HG02571 (cell line): Measurements from ENCODE around the gene DLST.

Experiments used
- ATAC-seq: cut with Tn5 transposase; IDR thresholded peaks from one replicate; pipeline ENCODE4 v1.9.1; 2021; ENCODE audit warnings: mild to moderate bottlenecking, moderate library complexity; ENCODE audit not compliant: unreplicated experiment

Gene DLST

GRCh38 chr14:74859757-74860552 lies 21.8 kb upstream of the DLST start:
- no peak for ATAC-seq

GRCh38 chr14:74860899-74861733 lies 20.6 kb upstream of the DLST start:
- ATAC-seq, result no peak

- no peak for ATAC-seq
These were observed 20.0 kb upstream of the DLST start for GRCh38 chr14:74861734-74862090.

GRCh38 chr14:74863274-74863673 lies 18.4 kb upstream of the DLST start:
- no peak for ATAC-seq

- no peak for ATAC-seq
These were observed 17.5 kb upstream of the DLST start for GRCh38 chr14:74864198-74864597.

GRCh38 chr14:74865156-74865555 lies 16.6 kb upstream of the DLST start:
- no peak for ATAC-seq

- no peak for ATAC-seq
These were observed 14.9 kb upstream of the DLST start for GRCh38 chr14:74866708-74867389.

- ATAC-seq, result no peak
These were observed 14.0 kb upstream of the DLST start for GRCh38 chr14:74867673-74868072.

GRCh38 chr14:74868739-74869138 lies 13.0 kb upstream of the DLST start:
- ATAC-seq, result no peak

GRCh38 chr14:74871819-74872218 lies 9.9 kb upstream of the DLST start:
- ATAC-seq, result no peak

- ATAC-seq, result no peak
These were observed 6.5 kb upstream of the DLST start for GRCh38 chr14:74875204-74875603.

- ATAC-seq, result no peak
These were observed 5.5 kb upstream of the DLST start, which contains the start of gene PROX2 for GRCh38 chr14:74875941-74876913. Gene PROX2, minus strand, starts transcription at chr14:74876145. Its CDS starts 12,311 bp downstream, at chr14:74863834.

GRCh38 chr14:74879427-74880182 lies 2.1 kb upstream of the DLST start:
- ATAC-seq, result no peak

- peak; percentile 32 for ATAC-seq
These were observed 596 bp downstream of the DLST start for GRCh38 chr14:74882103-74882920.

- ATAC-seq, result no peak
These were observed 4.3 kb downstream of the DLST start for GRCh38 chr14:74886001-74886400.

- ATAC-seq, result no peak
These were observed 6.7 kb downstream of the DLST start for GRCh38 chr14:74888164-74889158.

GRCh38 chr14:74890262-74890661 lies 8.5 kb downstream of the DLST start:
- ATAC-seq, result no peak

- ATAC-seq, result no peak
These were observed 10.2 kb downstream of the DLST start for GRCh38 chr14:74891870-74892269.
